ENCODE results near the gene VPS36.
"Not testable (repeated sequence)": the region's sequence is repeated elsewhere in the genome, so short reads cannot be mapped to it uniquely, and the experiment has no call there.

VPS36 gene

GRCh38 chr13:52432456-52432855 is 18.0 kb downstream of the VPS36 start:
- no peak for DNase-seq

GRCh38 chr13:52428295-52428694 is 22.1 kb downstream of the VPS36 start:
- DNase-seq = no peak

GRCh38 chr13:52421216-52421615 is 29.2 kb downstream of the VPS36 start:
- no peak for DNase-seq

- DNase-seq = no peak
Measured at GRCh38 chr13:52419080-52419479, 31.4 kb downstream of the VPS36 start.

GRCh38 chr13:52414963-52415362 is 35.5 kb downstream of the VPS36 start:
- DNase-seq = no peak

- no peak for DNase-seq
Measured at GRCh38 chr13:52414051-52414450, 36.4 kb downstream of the VPS36 start.

GRCh38 chr13:52412128-52412527 is 38.3 kb downstream of the VPS36 start:
- DNase-seq = no peak

- DNase-seq = no peak
Measured at GRCh38 chr13:52411629-52412028, 38.8 kb downstream of the VPS36 start.

- DNase-seq = not testable (repeated sequence)
Measured at GRCh38 chr13:52408071-52408658, 42.3 kb downstream of the VPS36 start.

GRCh38 chr13:52407436-52407835 is 43.0 kb downstream of the VPS36 start:
- not testable (repeated sequence) for DNase-seq

GRCh38 chr13:52406629-52407028 is 43.8 kb downstream of the VPS36 start:
- DNase-seq = no peak

GRCh38 chr13:52405767-52406494 is 44.5 kb downstream of the VPS36 start, which contains the start of gene THSD1:
THSD1 (minus strand) TSS chr13:52406172; CDS start chr13:52402600, 3,572 bp downstream.
- DNase-seq = no peak

- no peak for DNase-seq
Measured at GRCh38 chr13:52405369-52405766, 45.1 kb downstream of the VPS36 start.

- no peak for DNase-seq
Measured at GRCh38 chr13:52399708-52400107, 50.7 kb downstream of the VPS36 start.

- no peak for DNase-seq
Measured at GRCh38 chr13:52399046-52399445, 51.4 kb downstream of the VPS36 start.

GRCh38 chr13:52395704-52396103 is 54.7 kb downstream of the VPS36 start:
- no peak for DNase-seq

- DNase-seq = no peak
Measured at GRCh38 chr13:52394586-52394985, 55.8 kb downstream of the VPS36 start.

GRCh38 chr13:52393572-52394357 is 56.7 kb downstream of the VPS36 start:
- DNase-seq = no peak

- DNase-seq = no peak
Measured at GRCh38 chr13:52387721-52388120, 62.7 kb downstream of the VPS36 start.

GRCh38 chr13:52385870-52386269 is 64.6 kb downstream of the VPS36 start:
- DNase-seq = no peak

GRCh38 chr13:52383366-52383765 is 67.1 kb downstream of the VPS36 start:
- no peak for DNase-seq

GRCh38 chr13:52378312-52378711 is 72.1 kb downstream of the VPS36 start:
- no peak for DNase-seq

GRCh38 chr13:52377898-52378297 is 72.5 kb downstream of the VPS36 start:
- DNase-seq = no peak

GRCh38 chr13:52374873-52375411 is 75.5 kb downstream of the VPS36 start:
- no peak for DNase-seq
